Cardiac fibroblast (primary cell): ENCODE results near the gene AHR.

Source experiments
- DNase-seq, 2 donors: peaks; one replicate each; pipeline versions ENCODE4 v3.0.0 to v3.0.0-alpha.2; 2010; ENCODE audit warnings: low read depth in 2 of 2
- H3K4me3 ChIP-seq, 2 donors: replicated peaks in 1 of 2; 1 replicate in 1 of 2; 2 replicates in 1 of 2; pipeline ENCODE4 v1.5.1; 2011; ENCODE audit warnings: low read depth in 2 of 2, low read length in 2 of 2, mild to moderate bottlenecking in 2 of 2, moderate library complexity in 1 of 2
- CTCF ChIP-seq: IDR thresholded peaks from one replicate; pipeline ENCODE4 v1.5.1; 2011; ENCODE audit warnings: low read depth, mild to moderate bottlenecking, low read length, inconsistent platforms

Gene AHR

GRCh38 chr7:17311194-17311593, 12.7 kb downstream of the AHR start:
- no peak overlapping the region for H3K4me3 ChIP-seq

GRCh38 chr7:17311952-17312351, 13.5 kb downstream of the AHR start:
- DNase-seq = no peak
- no peak overlapping the region for H3K4me3 ChIP-seq
- TF ChIP-seq CTCF = no peak

More at GRCh38 chr7:17311194-17311593, 12.7 kb downstream of the AHR start:
- DNase-seq = no peak
- no peak for TF ChIP-seq CTCF

GRCh38 chr7:17312641-17313040, 14.2 kb downstream of the AHR start:
- no peak for TF ChIP-seq CTCF
- H3K4me3 ChIP-seq = no peak overlapping the region
- no peak for DNase-seq

- no peak for DNase-seq
- TF ChIP-seq CTCF = no peak
- no peak overlapping the region for H3K4me3 ChIP-seq
These were observed 14.7 kb downstream of the AHR start for GRCh38 chr7:17313194-17313593.

- TF ChIP-seq CTCF = no peak
- no peak for DNase-seq
- H3K4me3 ChIP-seq = no peak overlapping the region
These were observed 17.5 kb downstream of the AHR start for GRCh38 chr7:17315974-17316373.

GRCh38 chr7:17318146-17318545, 19.7 kb downstream of the AHR start:
- no peak overlapping the region for H3K4me3 ChIP-seq
- no peak for TF ChIP-seq CTCF
- DNase-seq = peak; percentile 88 to 90

- no peak overlapping the region for H3K4me3 ChIP-seq
- DNase-seq = no peak
- no peak for TF ChIP-seq CTCF
These were observed 21.0 kb downstream of the AHR start for GRCh38 chr7:17319164-17320101.
